Stimulated activated effector memory CD8-positive, alpha-beta T cell treated with anti-CD3 and anti-CD28 coated beads, Interleukin-12 subunit alpha, Interleukin-12 subunit beta, amount 100 ng/mL, for 72 hours (primary cell): ENCODE results near the gene ITIH3.

Experiments
- ATAC-seq: fragments of 150-1000 bp; cut with Tn5 transposase; 2 replicates; pipeline ENCODE4 v1.10.0; 2021
- DNase-seq, 2 donors: peaks; one replicate each; pipeline ENCODE4 v3.0.0; 2021 to 2022; ENCODE audit warnings: low spot score in 2 of 2
- H3K27ac Mint-ChIP-seq: one replicate; pipeline ENCODE4 v1.8.0; 2022; ENCODE audit warnings: mild to moderate bottlenecking, mixed read lengths
- H3K36me3 Mint-ChIP-seq: one replicate; pipeline ENCODE4 v1.8.0; 2022; ENCODE audit warnings: mild to moderate bottlenecking, mixed read lengths
- H3K4me1 Mint-ChIP-seq: one replicate; pipeline ENCODE4 v1.8.0; 2022; ENCODE audit warnings: mixed read lengths
- H3K4me3 Mint-ChIP-seq: one replicate; pipeline ENCODE4 v1.8.0; 2022; ENCODE audit warnings: mild to moderate bottlenecking, mixed read lengths
- H3K9me3 Mint-ChIP-seq: one replicate; pipeline ENCODE4 v1.8.0; 2022; ENCODE audit warnings: mixed read lengths

The ITIH3 gene

GRCh38 chr3:52800079-52800478 is 5.5 kb downstream of the ITIH3 start:
- H3K4me3 Mint-ChIP-seq: no peak overlapping the region
- ATAC-seq (no peak), DNase-seq (no peak)
- H3K27ac Mint-ChIP-seq: no peak overlapping the region
- no peaks in the 10 kb centered on the region for H3K36me3 Mint-ChIP-seq
- peaks cover 8% of the 10 kb centered on the region for H3K4me1 Mint-ChIP-seq
- H3K9me3 Mint-ChIP-seq: no peaks in the 10 kb centered on the region

DNA sequence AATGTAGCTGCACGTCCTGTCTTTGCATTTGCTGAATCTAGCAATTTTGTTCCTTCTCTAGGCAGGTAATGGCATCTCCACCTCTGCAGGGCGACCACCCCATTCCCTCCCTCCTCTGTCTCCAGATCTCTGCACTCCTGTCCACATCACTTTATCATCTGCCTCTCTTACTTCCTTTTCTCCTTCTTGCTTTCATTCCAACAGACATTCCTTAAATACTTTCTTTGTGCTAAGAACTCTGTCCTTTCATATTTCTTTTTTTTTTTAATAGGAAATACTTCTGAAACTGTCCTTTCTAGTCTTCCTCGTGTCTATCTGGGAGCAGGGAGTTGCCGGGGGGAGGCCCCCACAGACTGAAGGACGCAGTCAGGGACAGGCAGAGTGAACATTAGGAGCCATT is 7.2 kb downstream of the ITIH3 start:
- no peak for ATAC-seq
- peaks cover 8% of the 10 kb centered on the region for H3K4me1 Mint-ChIP-seq

GRCh38 chr3:52805270-52806039 is 10.9 kb downstream of the ITIH3 start:
- H3K36me3 Mint-ChIP-seq: no peaks in the 10 kb centered on the region
- no peak overlapping the region for H3K27ac Mint-ChIP-seq
- no peaks in the 10 kb centered on the region for H3K9me3 Mint-ChIP-seq
- H3K4me1 Mint-ChIP-seq: no peaks in the 10 kb centered on the region
- ATAC-seq: no peak
- H3K4me3 Mint-ChIP-seq: no peak overlapping the region
- DNase-seq: no peak

More for the DNA sequence above, 7.2 kb downstream of the ITIH3 start:
- no peaks in the 10 kb centered on the region for H3K9me3 Mint-ChIP-seq
- no peak overlapping the region for H3K4me3 Mint-ChIP-seq
- no peak overlapping the region for H3K27ac Mint-ChIP-seq
- DNase-seq: no peak
- H3K36me3 Mint-ChIP-seq: no peaks in the 10 kb centered on the region

DNA sequence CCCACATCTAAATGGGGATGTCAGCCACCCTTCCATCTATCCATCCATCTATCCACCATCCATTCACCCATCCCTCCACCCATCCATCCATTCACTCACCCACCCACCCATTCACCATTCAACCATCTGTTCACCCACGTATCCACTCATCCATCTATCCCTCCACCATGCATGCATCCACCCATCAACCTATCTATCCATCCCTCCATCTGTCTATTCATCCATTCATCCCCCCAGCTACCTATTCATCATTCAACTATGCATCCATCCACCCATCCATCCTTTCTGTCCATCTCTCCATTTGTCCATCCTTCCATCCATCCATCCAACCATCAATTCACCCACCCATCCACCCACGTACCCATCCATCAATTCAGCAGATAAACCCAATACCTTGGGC is 14.6 kb downstream of the ITIH3 start:
- no peak for ATAC-seq
- H3K4me3 Mint-ChIP-seq: no peak overlapping the region

GRCh38 chr3:52809662-52810377 is 15.2 kb downstream of the ITIH3 start:
- Mint-ChIP-seq H3K36me3 (no peaks in the 10 kb centered on the region), H3K9me3 (no peaks in the 10 kb centered on the region), H3K4me3 (no peak overlapping the region), H3K4me1 (no peaks in the 10 kb centered on the region), H3K27ac (no peak overlapping the region)
- DNase-seq: no peak
- ATAC-seq: no peak

More for the DNA sequence above, 14.6 kb downstream of the ITIH3 start:
- DNase-seq: no peak
- H3K9me3 Mint-ChIP-seq: no peaks in the 10 kb centered on the region
- no peak overlapping the region for H3K27ac Mint-ChIP-seq
- H3K4me1 Mint-ChIP-seq: no peaks in the 10 kb centered on the region
- H3K36me3 Mint-ChIP-seq: no peaks in the 10 kb centered on the region

DNA sequence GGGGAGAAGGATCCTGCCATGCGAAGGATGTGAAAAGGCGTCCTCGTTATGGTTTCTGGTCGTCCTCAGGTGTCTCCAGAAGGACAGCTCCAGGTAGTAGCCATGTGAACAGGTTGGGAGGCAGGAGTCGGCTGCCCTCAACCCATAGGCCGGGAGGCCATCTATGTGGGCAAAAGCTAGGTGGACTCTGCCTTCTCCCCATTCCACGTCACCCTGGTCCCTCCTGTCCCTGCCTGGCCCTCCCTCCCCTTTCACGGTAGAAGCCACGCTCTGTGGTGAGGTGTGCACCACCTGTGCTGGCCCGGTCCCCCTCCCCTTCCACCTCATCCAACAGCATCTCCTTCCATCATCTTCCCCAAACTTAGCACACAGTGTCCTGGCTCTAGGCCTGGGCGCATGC is 16.3 kb downstream of the ITIH3 start:
- DNase-seq (no peak), ATAC-seq (no peak)
- no peak overlapping the region for H3K27ac Mint-ChIP-seq
- H3K9me3 Mint-ChIP-seq: no peaks in the 10 kb centered on the region
- H3K36me3 Mint-ChIP-seq: no peaks in the 10 kb centered on the region
- no peak overlapping the region for H3K4me3 Mint-ChIP-seq
- H3K4me1 Mint-ChIP-seq: no peaks in the 10 kb centered on the region

DNA sequence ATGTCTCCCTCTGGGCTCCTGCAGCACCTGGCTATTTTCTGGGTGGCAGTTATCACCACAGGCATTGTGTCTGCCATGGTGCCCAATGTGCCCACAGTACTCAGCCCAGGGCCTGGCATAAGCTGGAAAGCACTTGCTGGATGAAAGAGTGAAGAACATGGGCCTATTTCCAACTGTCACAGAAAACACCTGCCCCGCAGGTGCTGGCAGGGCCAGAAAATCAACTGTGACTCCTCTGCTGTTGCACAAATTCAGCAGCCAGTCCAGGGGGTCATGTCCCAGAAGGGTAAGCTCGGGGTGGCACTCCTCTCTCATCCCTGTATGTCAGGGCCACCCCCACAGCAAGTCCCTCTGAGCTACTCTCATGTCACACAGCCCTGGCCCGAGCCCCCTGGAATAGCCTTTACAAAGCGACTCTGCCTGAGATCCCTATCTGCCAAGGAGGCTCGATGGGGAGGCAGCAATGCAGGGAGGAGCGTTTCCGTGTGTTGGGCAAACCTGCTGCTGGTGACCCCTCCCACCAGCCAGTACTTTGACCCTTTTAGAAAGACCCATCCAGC is 16.9 kb downstream of the ITIH3 start:
- H3K4me1 Mint-ChIP-seq: no peaks in the 10 kb centered on the region
- H3K36me3 Mint-ChIP-seq: no peaks in the 10 kb centered on the region
- no peak for DNase-seq
- H3K9me3 Mint-ChIP-seq: no peaks in the 10 kb centered on the region
- no peak overlapping the region for H3K27ac Mint-ChIP-seq
- no peak overlapping the region for H3K4me3 Mint-ChIP-seq
- no peak for ATAC-seq

- H3K4me1 Mint-ChIP-seq: no peaks in the 10 kb centered on the region
- no peak overlapping the region for H3K4me3 Mint-ChIP-seq
- no peak for DNase-seq
- H3K9me3 Mint-ChIP-seq: no peaks in the 10 kb centered on the region
- no peak overlapping the region for H3K27ac Mint-ChIP-seq
- no peak for ATAC-seq
- no peaks in the 10 kb centered on the region for H3K36me3 Mint-ChIP-seq
Observed at GRCh38 chr3:52813810-52814209, 19.2 kb downstream of the ITIH3 start.

GRCh38 chr3:52816199-52816598 is 21.6 kb downstream of the ITIH3 start:
- Mint-ChIP-seq H3K27ac (no peak overlapping the region), H3K36me3 (no peaks in the 10 kb centered on the region), H3K4me1 (no peaks in the 10 kb centered on the region), H3K9me3 (no peaks in the 10 kb centered on the region), H3K4me3 (no peak overlapping the region)
- ATAC-seq (no peak), DNase-seq (no peak)

- no peaks in the 10 kb centered on the region for H3K9me3 Mint-ChIP-seq
- DNase-seq (no peak), ATAC-seq (no peak)
- no peak overlapping the region for H3K4me3 Mint-ChIP-seq
- H3K4me1 Mint-ChIP-seq: no peaks in the 10 kb centered on the region
- H3K36me3 Mint-ChIP-seq: no peaks in the 10 kb centered on the region
- H3K27ac Mint-ChIP-seq: no peak overlapping the region
Observed at GRCh38 chr3:52816654-52817053, 22.1 kb downstream of the ITIH3 start.

GRCh38 chr3:52817221-52817620 is 22.6 kb downstream of the ITIH3 start:
- no peaks in the 10 kb centered on the region for H3K9me3 Mint-ChIP-seq
- H3K36me3 Mint-ChIP-seq: no peaks in the 10 kb centered on the region
- no peak overlapping the region for H3K4me3 Mint-ChIP-seq
- ATAC-seq: no peak
- no peaks in the 10 kb centered on the region for H3K4me1 Mint-ChIP-seq
- no peak for DNase-seq
- H3K27ac Mint-ChIP-seq: no peak overlapping the region

- H3K4me3 Mint-ChIP-seq: no peak overlapping the region
- ATAC-seq (no peak), DNase-seq (no peak)
- H3K4me1 Mint-ChIP-seq: no peaks in the 10 kb centered on the region
- H3K36me3 Mint-ChIP-seq: no peaks in the 10 kb centered on the region
- H3K27ac Mint-ChIP-seq: peak overlapping the region; percentile 40
- no peaks in the 10 kb centered on the region for H3K9me3 Mint-ChIP-seq
Observed at GRCh38 chr3:52817860-52818259, 23.3 kb downstream of the ITIH3 start.

- Mint-ChIP-seq H3K4me1 (no peaks in the 10 kb centered on the region), H3K9me3 (no peaks in the 10 kb centered on the region), H3K4me3 (no peak overlapping the region), H3K27ac (no peak overlapping the region), H3K36me3 (no peaks in the 10 kb centered on the region)
- ATAC-seq (no peak), DNase-seq (no peak)
Observed at GRCh38 chr3:52819936-52820335, 25.3 kb downstream of the ITIH3 start.

- Mint-ChIP-seq H3K27ac (no peak overlapping the region), H3K9me3 (no peaks in the 10 kb centered on the region), H3K36me3 (no peaks in the 10 kb centered on the region), H3K4me3 (no peak overlapping the region), H3K4me1 (no peaks in the 10 kb centered on the region)
- ATAC-seq (peak; percentile 56), DNase-seq (no peak)
Observed at GRCh38 chr3:52820736-52821135, 26.1 kb downstream of the ITIH3 start.

DNA sequence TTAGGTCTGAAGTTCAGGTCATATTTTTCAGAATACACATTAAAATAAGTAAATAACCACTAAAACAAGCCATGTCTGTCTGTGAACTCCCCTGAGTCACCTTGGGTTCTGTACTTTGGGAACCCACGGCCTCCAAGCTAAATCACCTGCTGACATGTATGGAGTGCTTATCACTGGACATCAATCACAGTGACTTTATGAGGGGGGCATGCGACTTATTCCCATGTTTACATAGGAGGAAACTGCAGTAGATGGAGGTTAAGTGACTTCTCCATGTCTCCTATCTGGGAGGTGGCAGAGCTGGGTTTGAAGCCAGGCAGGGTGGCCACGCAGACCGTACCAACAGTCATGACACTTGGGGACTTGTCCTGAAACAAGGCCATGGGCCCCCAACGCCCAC is 27.8 kb downstream of the ITIH3 start:
- Mint-ChIP-seq H3K4me3 (no peak overlapping the region), H3K9me3 (no peaks in the 10 kb centered on the region), H3K27ac (no peak overlapping the region), H3K36me3 (no peaks in the 10 kb centered on the region), H3K4me1 (no peaks in the 10 kb centered on the region)
- DNase-seq: no peak
- no peak for ATAC-seq

GRCh38 chr3:52824037-52824436 is 29.4 kb downstream of the ITIH3 start:
- Mint-ChIP-seq H3K36me3 (no peaks in the 10 kb centered on the region), H3K27ac (no peak overlapping the region), H3K4me1 (no peaks in the 10 kb centered on the region), H3K4me3 (no peak overlapping the region), H3K9me3 (no peaks in the 10 kb centered on the region)
- DNase-seq: no peak
- ATAC-seq: no peak
